NCI-H748 (cell line): ENCODE measurements around the gene FOSB.

Source experiments
- DNase-seq: peaks from one replicate; lab custom pipeline; 2025; ENCODE audit not compliant: unreplicated experiment; lab: John Stamatoyannopoulos, UW

The FOSB gene

DNA sequence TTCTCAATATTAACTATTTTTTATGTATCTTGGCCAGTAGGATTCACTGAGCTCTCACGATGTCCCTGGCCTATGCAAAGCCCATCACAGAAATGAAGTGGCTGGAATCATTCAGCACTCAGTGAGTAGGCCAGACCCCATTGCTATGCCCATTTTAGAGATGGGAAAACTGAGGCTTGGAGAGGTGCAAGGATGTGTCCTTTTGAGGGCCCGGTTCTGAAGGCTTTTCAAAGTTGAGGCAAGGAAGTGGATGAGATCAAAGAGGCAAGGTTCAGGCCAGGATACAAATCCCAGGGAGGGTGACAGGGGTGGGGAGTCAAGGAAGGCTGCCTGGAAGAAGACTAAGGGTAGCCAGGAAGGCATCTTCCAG, 25.4 kb upstream of the FOSB start:
- DNase-seq, result no peak

- DNase-seq, result peak; percentile 43
Observed at GRCh38 chr19:45442778-45443461, 24.9 kb upstream of the FOSB start.

DNA sequence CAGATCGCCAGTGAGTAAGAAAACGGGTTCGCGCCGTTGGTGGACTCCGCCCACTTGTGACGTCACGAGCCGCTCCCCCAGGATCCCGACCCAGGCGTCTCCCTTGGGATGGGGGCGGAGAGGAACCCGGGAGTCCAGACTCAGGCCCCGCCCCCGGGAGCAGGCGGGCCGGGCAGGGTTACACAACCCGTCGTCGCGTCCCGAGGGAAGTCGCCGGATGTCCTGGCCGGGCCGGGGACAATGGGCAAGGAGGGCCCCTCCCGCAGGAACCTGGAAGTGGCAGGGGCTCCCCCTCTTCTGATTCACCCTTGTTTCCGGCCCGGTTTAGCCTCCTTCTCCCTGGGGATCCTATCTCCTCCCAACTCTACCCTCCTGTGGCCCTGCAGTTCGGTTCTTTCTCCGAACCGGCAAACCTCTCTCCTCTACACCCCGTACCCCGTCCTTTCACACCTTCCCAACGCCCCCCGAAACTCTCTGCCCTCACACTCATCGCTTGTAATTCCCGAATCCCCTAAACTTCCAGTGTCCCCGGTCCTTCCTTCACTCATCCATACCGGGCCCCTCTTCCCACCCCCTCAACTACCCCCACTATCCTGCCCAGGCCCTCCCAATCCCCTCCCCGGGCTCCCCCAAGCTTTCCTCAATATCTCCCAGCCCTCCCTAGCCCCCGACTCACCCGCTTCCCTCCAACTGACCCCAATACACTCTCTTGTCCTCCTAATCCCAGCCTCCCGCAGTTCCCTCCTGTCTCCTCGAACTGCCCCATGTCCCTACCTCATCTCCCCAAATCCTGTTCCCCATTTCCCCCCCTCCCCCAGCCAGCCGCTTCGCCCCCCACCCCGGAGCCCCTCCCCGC, 24.1 kb upstream of the FOSB start:
- DNase-seq, result peak; percentile 84

DNA sequence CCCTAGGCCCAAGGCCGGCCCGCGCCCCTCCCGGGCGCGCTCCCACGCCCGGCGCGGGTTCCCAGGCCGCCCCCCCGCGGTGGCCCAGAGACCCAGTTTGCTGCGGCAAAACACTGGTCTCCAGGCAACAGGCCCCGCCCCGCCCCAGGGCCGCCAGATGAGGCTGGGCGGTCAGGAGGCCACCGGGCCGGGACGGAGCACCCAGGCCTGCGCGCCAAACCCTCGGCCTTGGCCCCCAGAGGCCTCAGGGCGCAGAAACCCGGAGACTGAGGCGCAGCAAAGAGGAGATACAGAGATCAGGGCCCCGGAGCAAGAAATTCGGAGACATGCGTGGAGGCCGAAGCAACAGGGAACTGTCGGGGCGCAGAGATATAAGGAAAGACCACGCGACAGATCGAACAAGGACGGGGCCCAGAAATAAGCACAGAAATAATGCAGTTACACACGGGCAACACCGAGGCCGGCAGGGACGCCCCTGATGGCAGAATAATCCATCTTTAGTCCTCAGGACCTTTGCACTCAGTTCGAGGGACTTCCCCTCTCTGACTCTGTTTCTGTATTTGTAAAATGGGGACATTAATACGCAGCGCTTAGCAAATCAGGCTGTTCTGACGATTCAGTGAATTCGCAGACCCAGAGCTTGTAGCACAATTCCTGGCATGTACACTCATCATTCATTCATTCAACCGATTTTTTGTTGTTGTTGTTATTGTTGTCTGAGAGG, 23.3 kb upstream of the FOSB start:
- DNase-seq, result peak; percentile 87

GRCh38 chr19:45445139-45445538, 22.7 kb upstream of the FOSB start:
- DNase-seq, result no peak

DNA sequence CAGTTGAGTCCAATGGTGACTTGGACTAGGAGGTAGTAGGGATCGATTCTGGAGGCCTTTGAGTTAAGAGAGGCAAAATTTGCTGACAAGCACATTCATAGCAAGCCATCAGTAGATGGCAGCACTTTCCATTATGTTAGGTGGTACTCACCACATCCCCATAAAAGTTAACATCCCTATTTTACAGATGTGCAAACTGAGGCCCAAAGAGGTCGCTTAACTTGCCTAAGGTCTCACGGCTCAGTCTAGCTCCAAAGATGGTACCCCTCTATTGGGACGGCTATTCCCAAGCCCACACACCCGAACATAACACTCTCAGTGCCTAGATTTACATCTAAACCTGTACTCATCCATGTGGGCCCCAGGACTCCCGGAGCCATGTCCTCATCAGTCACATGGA, 21.5 kb upstream of the FOSB start:
- peak; percentile 50 for DNase-seq

- DNase-seq, result no peak
Observed at GRCh38 chr19:45446944-45447343, 20.9 kb upstream of the FOSB start.

DNA sequence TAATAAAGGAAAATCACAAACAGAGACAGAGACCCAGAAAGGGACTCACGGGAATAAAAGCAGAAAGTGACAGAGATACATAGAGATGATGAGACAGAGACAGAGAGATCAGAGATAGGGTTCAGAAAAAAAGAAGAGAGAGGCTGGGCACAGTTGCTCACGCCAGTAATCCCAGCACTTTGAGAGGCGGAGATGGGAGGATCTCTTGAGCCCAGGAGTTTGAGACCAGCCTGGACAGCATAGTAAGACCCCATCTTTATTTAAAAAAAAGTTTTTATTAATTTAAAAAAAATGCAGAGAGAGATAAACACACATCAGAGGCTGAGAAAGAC, 19.4 kb upstream of the FOSB start:
- no peak for DNase-seq

- no peak for DNase-seq
Observed at GRCh38 chr19:45448887-45449299, 18.9 kb upstream of the FOSB start.

- no peak for DNase-seq
Observed at GRCh38 chr19:45450012-45450333, 17.8 kb upstream of the FOSB start.

DNA sequence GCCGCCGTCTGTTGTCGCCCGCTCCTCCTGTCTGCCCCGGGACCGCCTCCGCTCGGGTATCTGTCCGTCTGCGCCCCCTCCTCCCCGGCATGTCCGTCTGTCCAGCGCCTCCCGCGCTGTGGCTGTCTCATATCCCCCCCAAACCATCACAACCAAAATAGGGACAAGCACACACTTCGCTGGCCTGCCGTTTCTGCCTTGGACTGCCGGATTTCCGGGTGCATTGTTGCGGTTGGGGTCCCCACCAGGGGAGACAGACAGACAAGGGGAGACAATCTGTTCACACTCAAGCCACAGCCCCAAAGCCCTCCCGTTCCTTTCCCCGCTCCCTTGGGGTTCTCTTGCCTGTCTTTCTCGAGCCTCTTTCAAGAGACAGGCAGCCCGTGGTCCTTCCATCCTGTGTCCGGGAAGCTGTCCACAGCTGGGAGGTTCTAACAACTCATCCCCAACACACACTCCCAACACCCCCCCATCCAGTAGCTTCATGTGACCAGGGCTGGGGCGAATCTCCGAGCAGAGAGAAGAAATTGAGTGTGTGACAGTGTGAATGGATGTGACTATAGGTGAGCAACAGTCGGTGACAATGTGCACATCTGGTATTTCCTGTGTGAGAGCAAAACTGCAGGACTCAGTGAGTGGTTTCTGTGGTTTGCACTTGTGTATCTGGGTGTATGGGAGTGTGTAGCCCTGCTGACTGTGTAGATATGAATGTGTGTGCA, 16.5 kb upstream of the FOSB start:
- DNase-seq, result peak; percentile 46

- no peak for DNase-seq
Observed at GRCh38 chr19:45451850-45452387, 15.9 kb upstream of the FOSB start.

DNA sequence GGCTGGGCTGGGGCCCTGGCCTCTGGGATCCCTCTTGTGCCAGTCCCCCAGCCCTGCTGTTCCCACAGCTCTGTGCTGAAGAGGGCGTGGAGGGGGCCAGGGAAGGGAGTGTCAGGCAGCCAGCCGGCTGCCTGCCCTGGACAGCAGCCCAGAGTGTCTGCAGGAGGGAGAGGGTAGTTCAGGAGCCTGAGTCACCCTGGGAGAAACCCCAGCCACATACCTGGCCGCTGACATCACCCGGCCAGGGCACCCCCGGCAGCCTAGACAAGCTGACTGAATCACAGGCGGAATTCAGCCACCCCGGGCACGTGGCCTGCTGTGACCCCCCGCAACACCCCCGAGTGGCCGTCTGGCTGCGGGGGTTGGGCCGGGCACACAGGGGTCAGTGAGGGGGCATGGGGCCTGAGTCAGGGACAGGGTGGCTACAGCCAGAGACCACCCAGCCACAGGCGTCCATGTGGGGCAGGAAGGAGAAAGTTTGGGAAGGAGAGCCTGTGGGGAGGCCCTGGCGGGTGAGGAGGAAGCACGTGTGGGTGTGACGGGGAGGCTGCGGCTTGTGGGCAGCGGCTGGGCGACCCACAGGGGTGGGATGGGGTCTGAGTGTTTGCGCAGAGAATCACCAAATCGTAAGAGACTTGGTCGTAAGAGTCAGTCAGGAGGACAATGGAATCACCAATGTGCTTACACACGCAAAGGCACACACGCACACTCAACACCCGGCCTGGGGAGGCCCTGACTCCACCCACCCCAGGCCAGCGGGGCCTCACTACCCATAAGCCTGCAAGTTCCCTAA, 11.9 kb upstream of the FOSB start:
- DNase-seq, result no peak

DNA sequence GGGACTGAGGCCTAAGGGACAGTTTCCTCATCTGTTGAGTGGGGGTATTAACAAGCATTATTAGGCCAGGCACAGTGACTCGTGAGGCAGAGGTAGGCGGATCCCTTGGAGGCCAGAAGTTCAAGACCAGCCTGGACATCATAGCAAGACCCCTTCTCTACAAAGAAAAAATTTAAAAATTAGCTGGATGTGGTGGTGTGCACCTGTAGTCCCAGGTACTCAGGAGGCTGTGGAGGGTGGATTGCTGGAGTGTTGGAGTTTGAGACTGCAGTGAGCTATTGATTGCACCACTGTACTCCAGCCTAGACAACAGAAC, 11.3 kb upstream of the FOSB start:
- DNase-seq, result no peak

GRCh38 chr19:45457776-45458175, 10.0 kb upstream of the FOSB start:
- no peak for DNase-seq

GRCh38 chr19:45460807-45461347, 6.9 kb upstream of the FOSB start:
- DNase-seq, result no peak

DNA sequence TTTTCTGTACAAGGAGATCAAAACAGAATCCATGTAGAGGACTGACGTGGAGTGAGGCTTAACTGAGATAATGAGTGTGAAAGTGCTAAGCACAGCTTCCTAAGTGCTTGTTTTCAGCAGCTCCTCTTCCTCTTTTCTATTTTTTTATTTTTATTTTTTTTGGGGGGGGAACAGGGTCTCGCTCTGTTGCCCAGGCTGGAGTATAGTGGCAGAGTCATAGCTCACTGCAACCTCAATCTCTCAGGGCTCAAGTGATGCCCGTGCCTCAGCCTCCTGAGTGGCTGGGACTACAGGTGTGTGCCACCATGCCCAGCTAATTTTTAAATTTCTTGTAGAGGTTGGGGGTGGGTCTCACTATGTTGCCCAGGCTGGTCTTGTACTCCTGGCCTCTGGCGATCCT, 5.6 kb upstream of the FOSB start:
- DNase-seq, result no peak

- DNase-seq, result no peak
Observed at GRCh38 chr19:45463241-45463640, 4.6 kb upstream of the FOSB start.

GRCh38 chr19:45464274-45464673, 3.5 kb upstream of the FOSB start:
- DNase-seq, result no peak

GRCh38 chr19:45464852-45465441, 2.8 kb upstream of the FOSB start:
- DNase-seq, result no peak
